K562 (cell line): ENCODE data around the gene ANKH.

Experiments used
- ERF ChIP-seq: fragments of 450-650 bp; formaldehyde crosslinking; IDR thresholded peaks from 2 replicates; pipeline ENCODE4 v1.4.0; 2020; ENCODE audit warnings: mild to moderate bottlenecking, mixed read lengths
- FOSL1 ChIP-seq: fragments of 200-800 bp; sonication (Bioruptor generic); conservative IDR thresholded peaks from 2 replicates; pipeline ENCODE4 v1.6.1; 2016; ENCODE audit warnings: missing genetic modification characterization, missing compliant biosample characterization
- MYC ChIP-seq, 2 experiments: fragments of 250-450 bp in 1 of 2; sonication (Bioruptor Pico) in 1 of 2; IDR thresholded peaks; 2 replicates each; pipeline versions ENCODE4 v1.5.1 to v1.6.1; 2012 to 2021; ENCODE audit warnings: low read depth in 2 of 2, borderline replicate concordance in 1 of 2, improper control_type of control experiment in 1 of 2, low read length in 1 of 2, mild to moderate bottlenecking in 1 of 2, moderate library complexity in 1 of 2
- POLR2AphosphoS5 ChIP-seq: IDR thresholded peaks from 2 replicates; pipeline ENCODE4 v1.6.1; 2011; ENCODE audit warnings: mild to moderate bottlenecking, low read depth, low read length, moderate library complexity; ENCODE audit not compliant: control insufficient read depth, insufficient read depth
- TF ChIP-seq, protein P1 (sequence below), 3 experiments: IDR thresholded peaks in 2 of 3; conservative IDR thresholded peaks in 1 of 3; 2 replicates each; pipeline ENCODE4 v1.5.1; 2011 to 2012; ENCODE audit warnings: low read length in 3 of 3, mild to moderate bottlenecking in 3 of 3, control low read depth in 2 of 3, improper control_type of control experiment in 1 of 3, inconsistent platforms in 1 of 3, low read depth in 1 of 3, mixed read lengths in 1 of 3, moderate library complexity in 1 of 3; ENCODE audit not compliant: insufficient read depth in 2 of 3

DNA sequence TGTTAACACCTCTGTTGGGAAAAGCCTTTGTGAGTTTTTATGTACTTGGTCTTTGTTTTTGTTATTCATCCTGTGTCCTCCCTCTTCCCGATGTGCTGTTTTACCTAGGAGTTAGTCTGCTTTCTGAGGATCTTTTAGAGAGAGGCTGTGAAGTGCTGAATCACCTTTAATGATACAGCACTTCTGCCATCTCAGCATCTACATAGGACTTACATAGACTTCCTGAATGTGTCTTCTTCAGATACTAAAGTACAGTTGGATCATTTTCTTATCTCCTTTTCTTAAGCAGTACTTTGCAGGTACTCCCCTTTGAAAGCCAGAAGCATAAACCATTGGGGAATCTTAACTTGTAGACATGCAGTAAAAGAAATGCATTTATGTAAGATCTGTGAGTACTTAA is 175.5 kb downstream of the ANKH start:
- TF ChIP-seq FOSL1 (tag) = no peak
- TF ChIP-seq, protein P1, sequence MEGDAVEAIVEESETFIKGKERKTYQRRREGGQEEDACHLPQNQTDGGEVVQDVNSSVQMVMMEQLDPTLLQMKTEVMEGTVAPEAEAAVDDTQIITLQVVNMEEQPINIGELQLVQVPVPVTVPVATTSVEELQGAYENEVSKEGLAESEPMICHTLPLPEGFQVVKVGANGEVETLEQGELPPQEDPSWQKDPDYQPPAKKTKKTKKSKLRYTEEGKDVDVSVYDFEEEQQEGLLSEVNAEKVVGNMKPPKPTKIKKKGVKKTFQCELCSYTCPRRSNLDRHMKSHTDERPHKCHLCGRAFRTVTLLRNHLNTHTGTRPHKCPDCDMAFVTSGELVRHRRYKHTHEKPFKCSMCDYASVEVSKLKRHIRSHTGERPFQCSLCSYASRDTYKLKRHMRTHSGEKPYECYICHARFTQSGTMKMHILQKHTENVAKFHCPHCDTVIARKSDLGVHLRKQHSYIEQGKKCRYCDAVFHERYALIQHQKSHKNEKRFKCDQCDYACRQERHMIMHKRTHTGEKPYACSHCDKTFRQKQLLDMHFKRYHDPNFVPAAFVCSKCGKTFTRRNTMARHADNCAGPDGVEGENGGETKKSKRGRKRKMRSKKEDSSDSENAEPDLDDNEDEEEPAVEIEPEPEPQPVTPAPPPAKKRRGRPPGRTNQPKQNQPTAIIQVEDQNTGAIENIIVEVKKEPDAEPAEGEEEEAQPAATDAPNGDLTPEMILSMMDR (IDR thresholded peaks at IDR 0.05 in 2 of 3, conservative IDR thresholded peaks at IDR 0.05 in 1 of 3; ENCODE audit: insufficient read depth in 2 of 3, low read depth in 1 of 3, low read length in 3 of 3) = no peak
- TF ChIP-seq ERF (CRISPR knock-in tag) = no peak
- no peak for TF ChIP-seq POLR2AphosphoS5
- TF ChIP-seq MYC (IDR thresholded peaks at IDR 0.05; ENCODE audit: low read depth, low read length) = no peak
- TF ChIP-seq MYC (CRISPR knock-in tag; IDR thresholded peaks at IDR 0.05; ENCODE audit: borderline replicate concordance, low read depth) = no peak
